DMS153 treated with DMSO at 0.1 percent for 48 hours (cell line): Measurements from ENCODE around the gene BMAL2.

ENCODE experiments used
- DNase-seq: peaks from one replicate; lab custom pipeline; 2025; ENCODE audit not compliant: unreplicated experiment; lab: John Stamatoyannopoulos, UW

The BMAL2 gene

GRCh38 chr12:27319848-27320247 lies 12.8 kb upstream of the BMAL2 start:
- DNase-seq: no peak

- DNase-seq: no peak
These were observed 8.1 kb upstream of the BMAL2 start for GRCh38 chr12:27324530-27324929.

GRCh38 chr12:27330846-27331245 lies 1.8 kb upstream of the BMAL2 start:
- DNase-seq: no peak

- no peak for DNase-seq
These were observed 1.2 kb upstream of the BMAL2 start for GRCh38 chr12:27331291-27331926.

- no peak for DNase-seq
These were observed 710 bp upstream of the BMAL2 start for GRCh38 chr12:27331927-27332324.

GRCh38 chr12:27332407-27332713 lies 276 bp upstream of the BMAL2 start:
- no peak for DNase-seq

GRCh38 chr12:27333403-27334009 lies 870 bp downstream of the BMAL2 start:
- DNase-seq: no peak

GRCh38 chr12:27334042-27334720 lies 1.5 kb downstream of the BMAL2 start:
- no peak for DNase-seq

GRCh38 chr12:27334721-27335082 lies 2.1 kb downstream of the BMAL2 start:
- no peak for DNase-seq

GRCh38 chr12:27335364-27336281 lies 3.0 kb downstream of the BMAL2 start:
- DNase-seq: no peak

- DNase-seq: no peak
These were observed 3.6 kb downstream of the BMAL2 start for GRCh38 chr12:27336282-27336653.

- DNase-seq: no peak
These were observed 4.7 kb downstream of the BMAL2 start for GRCh38 chr12:27337376-27337775.

- no peak for DNase-seq
These were observed 5.8 kb downstream of the BMAL2 start for GRCh38 chr12:27338473-27338872.

GRCh38 chr12:27340971-27341370 lies 8.3 kb downstream of the BMAL2 start:
- no peak for DNase-seq

- DNase-seq: no peak
These were observed 9.9 kb downstream of the BMAL2 start for GRCh38 chr12:27342536-27342935.

GRCh38 chr12:27343255-27344000 lies 10.8 kb downstream of the BMAL2 start:
- no peak for DNase-seq

- no peak for DNase-seq
These were observed 11.6 kb downstream of the BMAL2 start for GRCh38 chr12:27344246-27344645.

- DNase-seq: no peak
These were observed 12.1 kb downstream of the BMAL2 start for GRCh38 chr12:27344760-27345159.

- no peak for DNase-seq
These were observed 12.7 kb downstream of the BMAL2 start for GRCh38 chr12:27345376-27345775.

GRCh38 chr12:27347779-27348178 lies 15.1 kb downstream of the BMAL2 start:
- DNase-seq: no peak

GRCh38 chr12:27351476-27351875 lies 18.8 kb downstream of the BMAL2 start:
- no peak for DNase-seq
